Glomerular visceral epithelial cell (primary cell): ENCODE data around the gene IQCF6.
A peak's percentile ranks its signal among the peaks of the same experiment; 100 is the strongest.
"Not testable (repeated sequence)": the region's sequence is repeated elsewhere in the genome, so short reads cannot be mapped to it uniquely, and the experiment has no call there.

ENCODE experiments used
- DNase-seq: peaks from one replicate; pipeline ENCODE4 v3.0.0-alpha.2; 2016; ENCODE audit errors: extremely low spot score

Gene IQCF6

DNA sequence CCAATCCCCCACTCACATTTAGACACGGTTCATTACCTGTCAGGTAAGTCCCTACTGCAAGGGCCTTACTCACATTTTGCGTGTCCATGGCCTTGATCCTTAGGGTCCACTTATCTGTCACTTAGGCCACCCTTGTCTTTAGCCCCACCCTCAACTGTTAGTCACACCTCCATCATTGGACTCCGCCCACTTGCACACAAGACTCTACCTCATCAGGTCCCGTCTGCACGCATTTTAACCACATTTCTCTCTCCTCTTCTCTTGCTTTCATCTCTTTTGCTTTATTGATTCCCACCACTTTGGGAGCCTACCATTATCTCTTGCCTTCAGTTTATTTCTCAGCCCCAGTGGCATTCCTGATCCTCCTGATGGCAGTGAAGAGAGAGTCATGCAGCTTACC is at the start of gene IQCF6:
TSS of gene IQCF6 (minus strand) at position 101 of the 400 bp plus-strand sequence. CDS start at position 88, 13 bp downstream.
- DNase-seq: no peak

DNA sequence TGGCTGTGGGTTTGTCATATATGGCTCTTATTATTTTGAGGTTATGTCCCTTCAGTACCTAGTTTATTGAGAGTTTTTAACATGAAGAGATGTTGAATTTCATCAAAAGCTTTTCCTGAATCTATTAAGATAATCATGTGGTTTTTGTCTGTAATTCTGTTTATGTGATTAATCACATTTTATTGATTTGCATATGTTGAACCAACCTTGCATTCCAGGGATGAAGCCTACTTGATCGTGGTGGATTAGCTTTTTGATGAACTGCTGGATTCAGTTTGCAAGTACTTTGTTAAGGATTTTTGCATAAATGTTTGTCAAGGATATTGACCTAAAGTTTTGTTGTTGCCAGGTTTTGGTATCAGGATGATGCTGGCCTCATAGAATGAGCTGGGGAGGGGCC is 49.3 kb upstream of the IQCF6 start:
- no peak for DNase-seq

GRCh38 chr3:51819709-51820406 is 40.8 kb upstream of the IQCF6 start:
- no peak for DNase-seq

- no peak for DNase-seq
Measured at GRCh38 chr3:51819151-51819550, 40.1 kb upstream of the IQCF6 start.

- no peak for DNase-seq
Measured at GRCh38 chr3:51817375-51817774, 38.3 kb upstream of the IQCF6 start.

GRCh38 chr3:51816723-51817122 is 37.7 kb upstream of the IQCF6 start:
- no peak for DNase-seq

DNA sequence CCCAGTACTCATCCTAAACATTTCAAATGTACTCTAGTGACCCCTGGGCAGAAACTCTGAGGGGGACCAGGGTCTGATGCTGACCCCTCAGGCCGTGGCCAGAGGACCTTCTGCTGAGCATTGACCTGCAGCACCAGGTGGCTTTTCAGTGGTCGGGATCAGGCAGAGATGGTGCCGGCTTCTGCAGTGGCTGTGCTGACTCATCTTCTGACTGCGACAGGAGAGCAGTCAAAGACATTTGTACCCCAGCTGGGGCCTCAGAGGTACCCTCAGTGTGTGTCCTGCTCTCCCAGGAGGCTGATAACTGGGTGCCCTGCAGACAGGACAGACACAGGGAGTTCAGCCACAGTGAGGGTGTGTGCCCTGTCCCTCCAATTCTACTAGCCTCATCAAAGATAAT is 36.6 kb upstream of the IQCF6 start:
- DNase-seq: no peak

- no peak for DNase-seq
Measured at GRCh38 chr3:51814034-51814433, 35.0 kb upstream of the IQCF6 start.

- DNase-seq: no peak
Measured at GRCh38 chr3:51813539-51813938, 34.5 kb upstream of the IQCF6 start.

DNA sequence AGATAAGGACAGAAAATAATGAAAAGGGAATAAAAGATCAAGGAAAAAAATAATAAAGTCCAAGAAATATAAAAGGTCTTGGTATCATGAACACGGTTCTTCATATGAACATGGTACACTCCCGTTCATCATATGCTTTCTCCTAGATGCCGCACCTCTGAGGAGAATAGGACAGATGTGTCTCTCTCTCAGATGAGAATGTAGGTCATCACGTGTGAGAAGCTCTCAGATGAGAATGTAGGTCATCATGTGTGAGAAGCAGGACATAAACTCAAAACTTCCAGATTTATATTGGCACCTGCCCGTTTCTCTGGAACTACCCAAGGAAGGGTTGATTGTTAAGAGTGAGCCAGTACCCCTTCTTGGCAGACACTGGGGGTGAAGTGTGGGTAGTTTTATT is 29.9 kb upstream of the IQCF6 start:
- DNase-seq: no peak

DNA sequence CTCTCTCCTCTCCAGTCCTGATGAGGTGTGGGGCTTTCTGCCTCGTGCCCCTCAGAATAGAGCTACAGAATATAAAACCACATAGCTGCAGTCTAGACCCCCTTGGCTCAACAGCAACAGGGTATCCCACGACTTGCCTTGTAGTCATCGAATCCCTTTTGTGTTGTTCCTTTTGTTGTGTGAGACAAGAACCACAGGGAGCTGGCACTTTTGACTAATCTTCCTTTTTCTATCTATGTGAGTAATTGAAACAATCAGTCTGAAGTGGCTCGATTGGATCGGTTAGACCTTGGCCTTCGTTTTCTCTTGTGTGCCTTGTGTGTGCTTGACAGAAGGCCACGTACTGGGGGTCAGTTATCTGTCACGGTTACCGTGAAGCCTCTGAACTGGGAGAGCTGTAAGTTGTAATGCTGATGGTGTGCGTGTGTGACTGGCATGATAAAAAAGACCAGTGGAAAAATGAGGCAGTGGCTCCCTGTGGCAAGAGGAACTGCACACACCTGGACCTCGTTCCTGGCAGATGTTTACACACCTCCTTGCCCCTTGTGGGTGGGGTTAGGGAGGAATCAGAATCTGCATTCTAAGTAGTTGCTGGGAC is 23.2 kb upstream of the IQCF6 start:
- no peak for DNase-seq

GRCh38 chr3:51800750-51801125 is 21.7 kb upstream of the IQCF6 start:
- DNase-seq: no peak

- peak; percentile 54 for DNase-seq
Measured at GRCh38 chr3:51799879-51800749, 21.1 kb upstream of the IQCF6 start.

DNA sequence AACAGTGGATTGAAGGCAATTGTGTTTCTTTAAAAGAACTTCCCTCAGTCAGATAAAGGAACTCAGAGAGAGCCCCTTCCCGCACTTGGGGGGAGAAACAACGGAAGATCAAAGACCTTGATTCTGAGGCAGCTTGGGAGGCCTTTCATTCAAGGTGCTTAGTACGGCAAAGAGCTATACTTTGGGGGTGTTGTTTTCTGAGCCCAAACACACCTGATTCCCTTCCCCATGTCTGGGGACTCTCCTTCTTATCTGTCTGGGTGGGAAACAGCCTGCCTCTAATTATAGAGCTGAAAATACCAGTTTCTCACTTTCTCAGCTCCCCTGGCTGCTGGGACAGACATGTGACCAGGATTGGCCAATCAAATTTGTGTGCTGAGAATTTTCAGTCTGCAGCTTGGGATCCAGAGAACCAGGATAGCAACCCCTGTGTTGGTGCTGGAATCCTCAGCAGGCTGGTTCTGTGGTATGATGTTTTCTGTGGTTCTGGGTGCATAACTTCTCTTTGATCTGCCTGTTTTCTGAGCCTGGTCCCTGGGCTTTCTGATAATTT is 19.4 kb upstream of the IQCF6 start:
- DNase-seq: no peak

DNA sequence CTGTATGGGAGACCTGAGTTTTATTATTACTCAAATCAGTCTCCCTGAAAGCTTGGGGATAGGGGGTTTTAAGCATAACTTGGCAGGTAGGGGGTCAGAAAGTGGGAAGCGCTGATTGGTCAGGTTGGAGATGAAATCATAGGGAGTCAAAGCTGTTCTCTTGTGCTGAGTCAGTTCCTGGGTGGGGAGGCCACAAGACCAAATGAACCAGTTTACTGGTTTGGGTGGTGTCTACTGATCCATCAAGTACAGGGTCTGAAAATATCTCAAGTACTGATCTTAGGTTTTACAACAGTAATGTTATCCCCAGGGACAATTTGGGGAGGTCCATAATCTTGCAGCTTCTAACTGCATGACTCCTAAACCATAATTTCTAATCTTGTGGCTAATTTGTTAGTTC is 17.8 kb upstream of the IQCF6 start:
- no peak for DNase-seq

GRCh38 chr3:51794206-51794605 is 15.2 kb upstream of the IQCF6 start:
- no peak for DNase-seq

- DNase-seq: no peak
Measured at GRCh38 chr3:51792206-51792605, 13.2 kb upstream of the IQCF6 start.

DNA sequence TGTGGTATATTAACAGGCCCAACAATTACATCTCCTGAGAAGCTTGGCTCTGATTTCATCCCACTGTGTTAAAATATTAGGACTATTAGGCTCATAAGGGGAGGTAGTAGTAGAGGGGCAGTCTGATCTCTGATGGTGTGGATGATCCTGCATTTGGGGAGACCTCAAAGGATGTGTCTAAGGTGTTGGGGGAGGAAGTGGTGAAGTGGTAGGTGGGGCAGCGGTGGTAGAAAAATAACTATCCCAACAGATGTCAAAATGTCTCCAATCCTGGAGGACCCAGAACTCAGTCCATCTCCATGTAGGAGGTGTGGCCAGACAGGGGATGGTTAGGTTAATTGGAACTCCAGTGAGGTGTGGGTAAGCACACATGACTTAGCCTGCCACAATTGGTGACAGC is 10.4 kb upstream of the IQCF6 start:
- no peak for DNase-seq

DNA sequence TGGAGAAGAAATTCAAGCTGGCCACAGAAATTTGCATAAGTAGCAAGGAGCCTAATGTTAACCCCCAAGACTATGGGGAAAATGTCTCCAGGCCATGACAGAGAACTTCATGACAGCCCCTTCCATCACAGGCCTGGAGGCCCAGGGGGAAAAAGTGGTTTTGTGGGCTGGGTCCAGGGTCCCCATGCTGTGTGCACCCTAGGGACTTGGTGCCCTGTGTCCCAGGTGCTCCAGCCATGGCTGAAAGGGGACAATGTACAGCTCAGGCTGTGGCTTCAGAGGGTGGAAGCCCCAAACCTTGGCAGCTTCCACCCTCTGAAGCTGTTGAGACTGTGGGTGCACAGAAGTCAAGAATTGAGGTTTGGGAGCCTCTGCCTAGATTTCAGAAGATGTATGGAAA is 8.5 kb upstream of the IQCF6 start:
- not testable (repeated sequence) for DNase-seq

GRCh38 chr3:51786267-51786666 is 7.2 kb upstream of the IQCF6 start:
- DNase-seq: no peak

DNA sequence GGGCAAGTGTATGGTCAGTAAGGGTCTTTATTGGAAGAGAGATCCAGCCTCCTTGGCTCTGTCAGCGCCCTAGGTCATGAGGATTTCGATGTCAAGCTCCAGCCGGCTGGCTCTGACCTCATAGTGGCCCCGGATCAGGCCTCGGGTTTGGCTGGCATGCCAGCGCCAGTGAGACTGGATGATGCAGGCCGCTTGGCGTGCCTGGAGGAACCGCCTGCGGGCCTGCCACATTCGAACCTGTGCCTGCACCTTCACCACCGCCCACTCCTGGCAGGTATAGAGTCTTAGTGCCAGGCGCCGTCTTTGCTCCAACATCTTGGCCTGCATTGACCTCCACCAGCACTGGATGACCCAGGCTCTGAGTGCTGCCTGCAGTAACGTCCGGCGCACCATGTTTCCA is 483 bp downstream of the IQCF6 start:
- no peak for DNase-seq

DNA sequence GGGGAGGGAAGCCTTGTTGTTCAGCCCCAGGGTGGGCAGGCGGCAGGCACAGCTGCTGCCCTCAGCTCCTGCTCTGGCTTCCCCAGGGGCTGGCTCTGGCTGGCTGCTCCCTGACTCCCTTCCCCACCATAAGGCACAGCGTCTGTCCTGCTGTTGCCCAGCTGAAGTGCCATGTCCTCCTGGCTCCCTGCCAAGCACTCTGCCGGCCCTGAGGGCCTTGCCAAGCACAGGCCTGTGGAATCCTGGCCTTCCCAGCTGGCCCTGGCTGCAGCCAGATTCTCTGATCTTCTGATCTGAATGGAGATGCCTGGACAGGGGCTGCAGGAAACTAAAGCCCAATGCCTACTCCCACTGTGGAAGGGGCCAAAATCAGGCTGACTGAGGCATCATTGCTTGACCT is 1.1 kb downstream of the IQCF6 start:
- no peak for DNase-seq
